ENCODE results near the gene EPB41L4A.

EPB41L4A gene

DNA sequence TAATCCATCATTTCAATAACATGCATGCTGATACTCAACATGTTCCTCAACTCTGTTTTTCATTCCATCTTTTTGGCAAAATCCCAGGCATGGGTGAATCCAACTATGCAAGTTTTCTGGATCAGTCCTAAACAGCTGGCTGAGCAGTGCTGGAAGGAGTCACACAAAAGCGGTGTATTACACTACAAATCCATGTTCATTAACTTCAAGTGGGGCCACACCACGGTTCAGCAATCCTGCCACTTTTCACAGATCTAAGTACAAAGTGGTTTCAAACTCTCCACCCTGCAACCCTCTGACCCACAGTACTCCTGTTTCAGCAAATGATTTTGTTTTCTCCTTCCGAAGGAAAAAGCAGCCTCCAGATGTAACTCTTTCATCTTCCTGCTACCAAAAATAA lies 222.5 kb downstream of the EPB41L4A start:
- Histone ChIP-seq H3K4me2 (no peak overlapping the region), H3K4me1 (ENCODE audit: low read depth, poor library complexity, severe bottlenecking) (no peaks in the 10 kb centered on the region), H3K79me2 (ENCODE audit: insufficient read depth, low read depth) (no peaks in the 10 kb centered on the region), H3K36me3 (ENCODE audit: insufficient read depth) (no peaks in the 10 kb centered on the region), H2AFZ (ENCODE audit: low read depth) (no peak overlapping the region), H3K27ac (no peak overlapping the region), H3K9ac (no peak overlapping the region), H3K4me3 (IDR thresholded peaks at IDR 0.05; ENCODE audit: insufficient read depth, low read depth, low read length) (no peak overlapping the region), H3K27me3 (ENCODE audit: insufficient read depth, low read depth) (no peaks in the 10 kb centered on the region), H4K20me1 (ENCODE audit: insufficient read depth) (no peaks in the 10 kb centered on the region)
- TF ChIP-seq CTCF (conservative IDR thresholded peaks at IDR 0.05; ENCODE audit: low read depth, low read length): no peak

- H3K4me3 ChIP-seq (IDR thresholded peaks at IDR 0.05; ENCODE audit: insufficient read depth, low read depth, low read length): no peak overlapping the region
- no peak overlapping the region for H3K4me2 ChIP-seq
- no peaks in the 10 kb centered on the region for H3K79me2 ChIP-seq (ENCODE audit: insufficient read depth, low read depth)
- H4K20me1 ChIP-seq (ENCODE audit: insufficient read depth): no peaks in the 10 kb centered on the region
- TF ChIP-seq CTCF (conservative IDR thresholded peaks at IDR 0.05; ENCODE audit: low read depth, low read length): no peak
- no peaks in the 10 kb centered on the region for H3K36me3 ChIP-seq (ENCODE audit: insufficient read depth)
- H3K9ac ChIP-seq: no peak overlapping the region
- H2AFZ ChIP-seq (ENCODE audit: low read depth): no peak overlapping the region
- H3K4me1 ChIP-seq (ENCODE audit: low read depth, poor library complexity, severe bottlenecking): no peaks in the 10 kb centered on the region
- no peaks in the 10 kb centered on the region for H3K27me3 ChIP-seq (ENCODE audit: insufficient read depth, low read depth)
- no peak overlapping the region for H3K27ac ChIP-seq
Measured at GRCh38 chr5:112195924-112196323, 223.2 kb downstream of the EPB41L4A start.

DNA sequence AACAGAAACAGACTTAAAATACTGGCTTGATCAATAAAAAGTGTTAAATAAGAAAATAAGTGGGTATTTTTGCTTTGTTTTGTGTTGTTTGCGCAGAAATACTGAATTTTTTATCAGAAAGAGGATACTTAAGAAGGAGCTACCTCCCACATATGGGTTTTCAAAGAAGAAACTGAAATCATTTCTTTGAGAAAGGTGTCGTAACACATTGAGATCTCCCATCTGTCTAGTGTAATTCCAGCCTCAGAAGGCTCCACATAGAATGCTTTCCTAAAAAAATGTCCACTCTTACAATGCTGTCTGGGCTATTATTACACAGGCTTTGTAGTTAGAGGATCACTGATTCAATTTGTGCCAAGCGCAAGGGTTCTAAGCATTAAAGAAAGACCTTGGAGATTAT lies 226.2 kb downstream of the EPB41L4A start:
- H3K79me2 ChIP-seq (ENCODE audit: insufficient read depth, low read depth): no peaks in the 10 kb centered on the region
- no peak overlapping the region for H2AFZ ChIP-seq (ENCODE audit: low read depth)
- H3K4me1 ChIP-seq (ENCODE audit: low read depth, poor library complexity, severe bottlenecking): no peaks in the 10 kb centered on the region
- H3K36me3 ChIP-seq (ENCODE audit: insufficient read depth): no peaks in the 10 kb centered on the region
- no peaks in the 10 kb centered on the region for H3K27me3 ChIP-seq (ENCODE audit: insufficient read depth, low read depth)
- no peak overlapping the region for H3K27ac ChIP-seq
- no peaks in the 10 kb centered on the region for H4K20me1 ChIP-seq (ENCODE audit: insufficient read depth)
- no peak overlapping the region for H3K4me3 ChIP-seq (IDR thresholded peaks at IDR 0.05; ENCODE audit: insufficient read depth, low read depth, low read length)
- TF ChIP-seq CTCF (conservative IDR thresholded peaks at IDR 0.05; ENCODE audit: low read depth, low read length): no peak
- H3K9ac ChIP-seq: no peak overlapping the region
- H3K4me2 ChIP-seq: no peak overlapping the region

DNA sequence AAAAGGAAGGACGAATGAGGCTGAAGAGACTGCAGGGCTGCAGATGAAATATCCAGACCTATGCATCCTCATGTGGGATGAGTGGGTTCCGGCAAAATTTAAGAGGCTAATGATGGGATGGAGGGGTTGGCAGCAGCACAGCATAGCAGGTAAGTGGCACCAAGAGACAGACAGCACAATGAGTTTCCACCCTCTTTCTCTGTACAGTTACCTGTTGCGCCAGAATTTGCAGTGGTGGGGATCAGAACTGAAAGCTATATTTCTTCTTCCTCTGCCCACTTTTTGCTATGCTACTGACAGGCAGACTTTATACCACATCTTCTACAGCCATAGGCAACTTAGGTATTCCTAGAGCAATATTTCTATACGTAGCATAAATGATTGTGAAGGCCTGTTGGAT lies 227.0 kb downstream of the EPB41L4A start:
- no peak for TF ChIP-seq CTCF (conservative IDR thresholded peaks at IDR 0.05; ENCODE audit: low read depth, low read length)

DNA sequence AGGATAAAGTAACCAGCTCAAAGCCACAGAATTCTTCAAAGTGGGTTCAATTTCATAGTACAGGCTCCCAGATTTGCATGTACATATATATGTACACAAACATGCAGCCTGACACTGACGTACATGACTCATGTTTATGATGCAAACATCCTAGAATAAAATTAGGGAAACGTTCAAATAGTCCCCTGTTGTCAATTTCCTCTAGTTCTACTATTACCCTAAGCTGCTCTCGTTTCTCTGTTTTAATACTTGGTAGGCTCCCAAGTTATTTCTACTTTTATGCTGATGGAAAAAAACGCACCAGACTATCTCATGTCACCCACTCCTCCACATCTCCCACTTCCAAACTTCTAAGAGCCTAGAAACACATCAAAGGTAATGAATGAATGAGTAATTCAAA lies 229.7 kb downstream of the EPB41L4A start:
- Histone ChIP-seq H3K27ac (no peak overlapping the region), H4K20me1 (ENCODE audit: insufficient read depth) (no peaks in the 10 kb centered on the region), H3K9ac (no peak overlapping the region), H2AFZ (ENCODE audit: low read depth) (no peak overlapping the region), H3K4me2 (no peak overlapping the region), H3K4me3 (IDR thresholded peaks at IDR 0.05; ENCODE audit: insufficient read depth, low read depth, low read length) (no peak overlapping the region), H3K4me1 (ENCODE audit: low read depth, poor library complexity, severe bottlenecking) (no peaks in the 10 kb centered on the region), H3K36me3 (ENCODE audit: insufficient read depth) (no peaks in the 10 kb centered on the region), H3K27me3 (ENCODE audit: insufficient read depth, low read depth) (no peaks in the 10 kb centered on the region), H3K79me2 (ENCODE audit: insufficient read depth, low read depth) (no peaks in the 10 kb centered on the region)
- no peak for TF ChIP-seq CTCF (conservative IDR thresholded peaks at IDR 0.05; ENCODE audit: low read depth, low read length)

More for the DNA sequence above, 227.0 kb downstream of the EPB41L4A start:
- Histone ChIP-seq H3K36me3 (ENCODE audit: insufficient read depth) (no peaks in the 10 kb centered on the region), H2AFZ (ENCODE audit: low read depth) (no peak overlapping the region), H3K79me2 (ENCODE audit: insufficient read depth, low read depth) (no peaks in the 10 kb centered on the region), H3K9ac (no peak overlapping the region), H3K4me1 (ENCODE audit: low read depth, poor library complexity, severe bottlenecking) (no peaks in the 10 kb centered on the region), H3K27me3 (ENCODE audit: insufficient read depth, low read depth) (no peaks in the 10 kb centered on the region), H4K20me1 (ENCODE audit: insufficient read depth) (no peaks in the 10 kb centered on the region), H3K27ac (no peak overlapping the region), H3K4me2 (no peak overlapping the region), H3K4me3 (IDR thresholded peaks at IDR 0.05; ENCODE audit: insufficient read depth, low read depth, low read length) (no peak overlapping the region)

Measured in KMS-11 (cell line).